ENCODE data around the gene PUS3. TPM values are rescaled to one million over a fixed set of nuclear protein-coding genes. Genes with fewer than 3 reads are reported as not detected.
"Not testable (repeated sequence)": the region's sequence is repeated elsewhere in the genome, so short reads cannot be mapped to it uniquely, and the experiment has no call there.

PUS3 gene
- total RNA-seq, 1 experiment from 2014 or later, result 7.6 TPM

DNA sequence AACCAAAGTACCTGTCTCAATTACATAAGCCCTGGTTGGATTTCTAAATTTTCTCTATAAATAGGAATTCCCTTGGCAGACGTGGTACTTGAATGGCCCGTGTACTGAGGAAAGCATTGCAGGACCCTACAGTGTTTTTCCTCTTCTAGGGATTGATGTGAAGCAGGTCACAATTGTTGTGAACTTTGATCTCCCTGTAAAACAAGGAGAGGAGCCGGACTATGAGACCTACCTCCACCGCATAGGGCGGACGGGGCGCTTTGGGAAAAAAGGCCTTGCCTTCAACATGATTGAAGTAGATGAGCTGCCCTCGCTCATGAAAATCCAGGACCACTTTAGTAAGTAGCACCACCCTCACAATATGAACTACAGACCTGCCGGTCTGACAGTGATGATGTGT is 18.0 kb upstream of the PUS3 start:
- DNase-seq (ENCODE audit: low spot score), result no peak

DNA sequence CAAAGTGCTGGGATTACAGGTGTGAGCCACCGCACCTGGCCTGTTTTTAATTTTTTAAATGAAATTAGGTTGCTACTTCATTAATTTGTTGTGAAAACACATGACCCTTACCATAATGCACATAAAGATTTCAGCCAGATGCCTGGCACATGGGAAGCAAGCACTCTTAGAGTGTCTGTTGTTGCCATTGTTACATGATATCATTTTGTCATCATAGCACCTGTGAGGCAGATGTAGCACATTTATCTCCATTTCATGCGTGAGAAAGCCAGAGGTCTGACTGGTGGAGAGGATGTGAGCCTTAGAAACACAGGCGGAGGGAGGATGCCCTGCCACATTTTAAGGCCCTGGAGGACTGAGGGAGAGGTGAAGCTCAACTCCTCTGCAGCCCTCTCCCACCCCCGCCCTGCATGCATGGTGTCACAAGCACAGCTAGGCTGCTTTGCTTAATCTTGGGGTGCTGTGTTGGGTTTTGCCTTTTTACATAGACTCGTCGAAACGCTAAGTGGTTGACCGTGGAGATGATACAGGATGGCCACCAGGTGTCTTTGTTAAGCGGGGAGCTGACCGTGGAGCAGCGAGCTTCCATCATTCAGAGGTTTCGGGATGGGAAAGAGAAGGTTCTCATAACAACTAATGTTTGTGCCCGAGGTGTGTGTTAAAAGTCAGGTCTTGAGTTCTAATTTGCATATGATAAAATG is 15.3 kb upstream of the PUS3 start:
- DNase-seq (ENCODE audit: low spot score), result no peak

DNA sequence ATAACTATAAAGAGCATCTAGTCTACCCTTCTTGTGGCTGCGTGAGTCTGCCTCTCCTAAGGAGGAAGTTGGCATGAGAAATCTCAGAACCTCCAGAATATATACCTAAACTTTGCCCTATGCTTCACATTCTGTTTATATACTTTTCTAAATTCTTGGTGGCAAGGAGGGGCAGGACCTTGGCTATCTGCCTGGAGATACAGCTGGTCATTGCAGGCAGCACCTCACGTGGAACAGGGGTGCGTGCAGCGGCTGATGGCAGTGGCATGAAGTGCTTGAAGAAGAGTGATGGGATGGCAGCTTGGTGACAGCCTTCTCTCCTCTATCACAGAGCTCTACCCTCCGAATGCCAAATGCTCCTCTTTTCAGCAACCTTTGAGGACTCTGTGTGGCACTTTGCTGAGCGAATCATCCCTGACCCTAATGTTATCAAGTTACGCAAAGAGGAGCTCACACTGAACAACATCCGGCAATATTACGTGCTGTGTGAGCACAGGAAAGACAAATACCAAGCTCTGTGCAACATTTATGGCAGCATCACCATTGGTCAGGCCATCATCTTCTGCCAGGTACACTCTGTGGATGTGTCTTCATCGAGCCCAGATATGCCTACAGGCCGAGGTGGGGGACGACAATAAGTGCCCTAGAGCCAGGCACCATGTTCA is 13.8 kb upstream of the PUS3 start:
- peak; percentile 31 for DNase-seq (ENCODE audit: low spot score)

DNA sequence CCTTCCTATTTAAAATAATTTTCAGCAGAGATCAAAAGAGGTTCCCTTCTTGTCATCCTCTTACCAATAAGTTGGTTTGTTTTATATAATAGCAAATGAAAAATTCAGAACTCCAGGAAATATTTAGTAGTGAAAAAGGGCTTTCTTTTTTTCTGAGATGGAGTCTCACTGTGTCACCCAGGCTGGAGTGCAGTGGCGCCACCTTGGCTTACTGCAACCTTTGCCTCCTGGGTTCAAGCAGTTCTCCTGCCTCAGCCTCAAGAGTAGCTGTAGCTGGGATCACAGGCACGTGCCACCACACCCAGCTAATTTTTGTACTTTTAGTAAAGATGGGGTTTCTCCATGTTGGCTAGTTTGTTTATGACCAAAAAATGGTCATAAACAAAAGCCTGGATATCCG is 11.6 kb upstream of the PUS3 start:
- not testable (repeated sequence) for DNase-seq (ENCODE audit: low spot score)

DNA sequence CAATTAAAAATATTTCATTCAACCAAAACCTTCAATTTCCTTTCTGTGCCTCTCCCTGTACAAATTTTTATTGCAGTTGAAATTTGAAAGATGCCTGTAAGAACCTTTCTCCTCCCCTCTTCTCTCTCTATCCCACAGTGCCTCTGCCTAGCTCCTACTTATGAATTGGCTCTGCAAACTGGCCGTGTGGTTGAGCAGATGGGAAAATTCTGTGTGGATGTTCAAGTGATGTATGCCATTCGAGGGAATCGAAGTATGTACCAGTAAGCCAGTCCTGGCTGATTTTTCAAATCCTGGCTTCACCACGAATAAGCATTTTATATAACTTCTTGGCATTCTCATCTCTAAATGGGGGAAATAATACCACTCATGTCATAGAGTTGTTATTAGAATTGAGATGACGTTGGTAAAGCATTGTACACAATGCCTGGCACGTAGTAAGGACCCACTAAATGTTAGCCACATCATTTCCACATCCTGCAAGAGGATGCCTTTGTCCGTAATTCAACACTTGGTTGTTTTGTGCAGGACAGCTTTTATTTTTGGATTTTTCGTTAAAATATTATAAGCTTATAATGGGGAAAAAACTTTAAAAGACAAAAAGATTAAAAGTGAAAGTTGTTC is 7.3 kb upstream of the PUS3 start:
- DNase-seq (ENCODE audit: low spot score), result no peak

DNA sequence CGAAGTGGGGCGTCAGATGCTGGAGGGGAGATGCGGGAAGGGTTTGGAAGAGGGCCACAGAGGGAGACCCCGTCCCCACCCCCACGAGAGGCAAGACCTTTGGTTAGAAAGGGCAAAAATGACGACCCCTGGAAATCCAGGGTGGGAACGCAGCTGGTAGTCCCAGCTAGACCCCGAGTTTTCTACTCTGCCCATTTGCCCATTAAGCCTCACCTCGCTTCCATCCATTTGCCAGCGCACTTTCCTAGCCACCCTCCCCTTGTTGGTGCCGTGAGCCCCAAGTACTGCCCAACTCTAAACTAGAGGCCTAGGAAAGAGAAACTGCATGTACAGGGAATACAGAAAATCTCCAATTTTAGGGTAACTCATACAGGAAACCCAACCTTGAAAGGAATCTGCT is 1.7 kb upstream of the PUS3 start:
- DNase-seq (ENCODE audit: low spot score), result no peak

DNA sequence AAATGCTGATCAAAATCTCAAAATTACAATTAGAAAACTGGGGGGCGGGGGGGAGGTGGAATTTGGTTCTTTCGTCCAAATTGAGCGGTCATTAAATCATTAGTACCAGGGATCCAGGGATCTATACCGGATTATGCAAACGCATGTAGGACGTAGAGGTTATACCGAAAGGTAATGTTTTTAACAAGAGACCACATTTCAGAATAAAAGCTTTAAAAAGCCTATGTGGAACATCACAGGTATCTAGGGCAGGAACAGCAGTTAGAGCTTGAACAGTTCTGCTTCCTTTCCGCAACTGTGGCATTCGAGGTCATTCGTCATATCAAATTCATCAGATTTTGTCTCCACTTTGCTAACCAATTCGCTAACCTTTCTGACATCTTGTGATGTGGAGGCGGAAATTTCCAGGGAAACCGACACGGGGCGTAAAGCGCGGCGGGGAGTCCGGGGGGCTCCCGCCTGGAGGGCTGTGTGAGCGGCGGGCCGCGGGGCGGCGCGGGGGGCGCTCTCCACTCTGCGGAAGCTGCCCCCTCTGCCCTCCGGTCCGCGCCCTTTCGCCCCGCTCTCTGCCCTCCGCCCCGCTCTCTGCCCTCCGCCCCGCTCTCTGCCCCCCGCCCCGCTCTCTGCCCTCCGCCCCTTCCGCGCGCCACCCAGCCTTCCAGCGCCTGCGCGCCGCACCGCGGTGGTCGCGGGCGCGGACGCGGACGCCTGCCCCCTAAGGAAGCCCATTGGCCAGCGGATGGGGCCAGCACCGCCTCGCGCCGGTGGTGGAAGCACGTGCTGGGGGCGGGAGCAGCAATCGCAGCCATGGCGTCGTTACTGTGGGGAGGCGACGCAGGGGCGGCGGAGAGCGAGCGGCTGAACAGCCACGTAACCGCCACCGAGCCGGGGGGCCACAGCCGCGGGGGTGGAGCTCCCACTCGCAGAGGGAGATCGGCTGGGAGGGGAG is 979 bp upstream of the PUS3 start, which contains the start of gene DDX25:
Gene DDX25, plus strand, starts transcription at position 798 of the 949 bp plus-strand sequence. Its CDS starts 10 bp downstream, at position 808.
- no peak for DNase-seq (ENCODE audit: low spot score)

DNA sequence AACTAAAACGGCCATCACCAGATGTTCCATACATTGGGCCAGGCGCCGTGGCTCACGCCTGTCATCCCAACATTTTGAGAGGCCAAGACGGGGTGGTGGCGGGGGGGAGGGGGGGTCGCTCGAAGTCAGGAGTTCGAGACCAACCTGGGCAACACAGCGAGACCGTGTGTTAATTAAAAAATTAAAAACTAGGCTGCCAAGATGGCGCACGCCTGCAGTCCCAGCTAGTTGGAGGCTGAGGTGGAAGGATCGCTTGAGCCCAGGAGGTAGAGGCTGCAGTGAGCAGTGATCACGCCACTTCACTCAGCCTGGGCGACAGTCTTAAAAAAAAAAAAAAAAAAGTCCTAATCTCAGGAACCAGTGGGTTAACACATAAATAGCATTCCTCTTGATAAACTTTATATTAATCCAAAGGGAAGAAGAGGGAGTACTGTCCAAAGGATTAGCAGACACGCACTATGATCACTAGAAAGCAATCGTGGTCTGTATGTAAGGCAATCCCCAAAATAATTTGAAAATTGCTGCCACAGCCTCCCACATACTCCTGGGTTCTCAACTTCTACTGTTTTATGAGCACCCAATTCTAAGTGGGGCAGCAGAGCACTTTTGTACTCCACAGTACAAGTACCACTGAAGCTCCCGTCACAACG is 604 bp downstream of the PUS3 start:
- DNase-seq (ENCODE audit: low spot score), result no peak

DNA sequence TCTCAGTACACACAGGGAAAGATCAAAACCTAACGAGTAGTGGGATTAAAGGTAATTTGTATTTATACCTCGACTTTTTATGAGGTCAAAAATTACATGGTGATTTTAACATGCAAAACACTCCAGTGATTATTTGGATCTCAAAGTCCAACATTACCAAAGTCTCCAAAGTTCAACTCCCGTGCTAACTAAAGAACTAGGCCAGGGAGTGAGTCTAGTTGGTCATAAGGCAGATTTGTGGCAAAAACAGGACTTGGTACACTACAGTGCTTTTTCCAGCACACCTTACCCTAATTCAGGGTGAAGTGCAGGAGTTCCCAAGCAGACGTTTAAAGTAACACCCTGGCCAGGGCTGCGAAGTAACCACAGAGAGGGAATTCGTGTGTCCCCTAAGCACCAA is 1.1 kb downstream of the PUS3 start:
- no peak for DNase-seq (ENCODE audit: low spot score)

DNA sequence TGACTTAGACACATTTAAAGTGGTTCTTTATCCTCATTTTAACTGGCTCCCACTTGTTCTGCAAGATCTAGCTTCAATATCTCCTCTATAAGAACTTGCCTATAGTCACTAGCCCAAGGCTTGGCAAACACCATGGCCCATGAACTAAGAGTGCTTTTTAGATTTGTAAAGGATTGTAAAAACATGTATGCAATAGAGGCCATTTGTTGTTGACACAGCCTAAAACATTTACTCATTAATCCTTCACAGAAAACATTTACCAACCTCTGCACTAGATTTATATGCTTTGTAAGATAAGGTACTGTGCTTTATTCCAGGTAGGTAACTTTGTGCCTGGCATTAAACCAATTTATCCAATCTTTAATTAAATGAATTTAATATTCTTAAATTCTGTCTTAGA is 10.0 kb downstream of the PUS3 start:
- no peak for DNase-seq (ENCODE audit: low spot score)

DNA sequence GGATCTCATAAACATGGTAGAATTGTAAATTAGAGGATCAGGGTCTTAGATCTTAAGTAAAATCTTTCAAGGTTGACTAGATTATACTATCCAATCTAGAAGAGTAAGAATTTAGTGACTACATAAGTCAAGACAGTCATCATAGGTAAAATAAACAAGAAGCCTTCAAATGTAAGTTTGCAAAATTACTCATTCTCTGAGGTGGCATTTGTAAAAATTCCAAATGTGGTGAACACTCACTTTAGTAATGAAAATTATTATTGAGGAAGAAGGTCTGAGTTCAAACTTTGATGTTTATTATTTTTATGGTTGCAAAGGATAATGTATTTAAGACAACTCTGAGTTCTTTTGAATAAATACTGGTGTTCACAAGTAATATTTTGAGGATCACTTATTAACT is 10.9 kb downstream of the PUS3 start:
- DNase-seq (ENCODE audit: low spot score), result no peak

DNA sequence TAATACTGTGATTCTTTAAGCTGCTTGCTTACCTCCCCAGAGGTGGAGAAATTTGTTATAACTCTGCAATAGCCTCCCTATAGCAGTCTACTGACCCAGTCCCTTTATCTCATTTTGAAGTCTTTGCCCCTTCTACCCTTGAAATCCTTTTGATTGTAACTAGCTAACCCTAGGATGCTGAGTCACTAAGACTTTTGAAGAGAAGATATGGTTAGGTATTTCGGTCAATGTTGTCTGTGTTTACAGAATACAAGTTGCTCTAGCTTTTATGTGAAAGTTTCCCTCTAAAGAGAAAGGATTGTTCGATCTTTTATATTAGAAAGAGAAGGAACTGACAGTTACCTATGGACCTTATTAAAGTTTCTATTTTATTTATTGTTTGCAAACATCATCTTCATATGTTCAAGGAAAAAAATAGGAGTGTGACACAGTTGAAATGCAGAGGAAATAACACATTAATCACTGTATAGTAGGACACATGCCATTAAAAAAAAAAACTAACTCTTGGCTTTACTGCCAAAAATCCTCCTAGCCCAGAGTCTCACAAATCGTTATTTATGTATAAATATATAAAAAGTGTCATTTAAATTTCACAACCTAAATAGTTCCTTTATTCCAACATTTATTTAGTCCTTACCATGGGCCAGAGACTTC is 12.4 kb downstream of the PUS3 start:
- no peak for DNase-seq (ENCODE audit: low spot score)

DNA sequence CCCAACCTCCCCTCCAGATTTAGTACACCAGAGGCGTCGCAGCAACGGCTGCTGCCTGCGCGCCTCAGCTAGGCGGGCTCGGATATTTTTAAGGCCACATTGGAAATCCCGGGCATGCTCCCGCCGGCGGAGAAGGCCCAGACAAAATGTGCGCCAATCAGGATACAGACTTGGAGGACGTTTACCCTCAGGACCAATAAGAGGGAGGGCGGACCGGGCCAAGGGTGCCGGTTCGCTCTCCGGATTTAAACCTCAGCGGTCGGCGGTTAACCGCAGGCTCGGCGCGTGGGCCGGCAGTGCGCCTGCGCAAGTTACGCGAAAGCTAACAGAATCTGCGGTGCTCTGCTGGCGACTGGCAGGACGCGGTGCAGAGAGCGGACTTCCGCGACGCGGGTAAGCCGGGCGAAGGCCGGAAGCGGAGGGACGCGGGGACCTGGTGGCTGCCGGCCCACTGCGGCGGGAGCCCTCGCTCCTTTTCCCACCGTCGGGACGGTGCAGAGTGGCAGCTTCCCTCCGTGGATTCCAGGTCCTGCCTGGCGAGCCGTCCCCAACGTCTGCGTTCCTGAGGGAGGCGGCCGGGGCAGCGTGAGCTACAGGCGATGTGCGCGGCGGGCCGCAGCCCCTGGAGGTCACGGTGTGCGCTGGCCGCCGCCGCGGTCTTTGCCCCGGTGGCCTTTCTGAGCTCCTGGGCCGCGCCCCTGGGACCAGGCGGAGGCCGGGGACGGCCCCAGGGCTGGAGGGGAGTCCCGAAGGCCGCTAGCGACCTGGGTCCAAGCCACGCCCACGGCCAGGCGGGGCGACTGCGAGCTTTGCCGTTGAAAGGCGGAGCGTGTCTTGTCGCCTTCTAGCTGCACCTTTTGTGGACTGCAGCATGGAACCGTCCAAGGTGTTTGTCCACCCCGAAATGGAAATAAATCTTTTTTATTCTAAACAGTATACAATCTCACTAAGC is 15.4 kb downstream of the PUS3 start, which contains the start of gene HYLS1:
Gene HYLS1, plus strand, starts transcription at position 296 of the 952 bp plus-strand sequence. CDS start 11,701 bp downstream, outside the sequence.
- peak; percentile 95 for DNase-seq (ENCODE audit: low spot score)

DNA sequence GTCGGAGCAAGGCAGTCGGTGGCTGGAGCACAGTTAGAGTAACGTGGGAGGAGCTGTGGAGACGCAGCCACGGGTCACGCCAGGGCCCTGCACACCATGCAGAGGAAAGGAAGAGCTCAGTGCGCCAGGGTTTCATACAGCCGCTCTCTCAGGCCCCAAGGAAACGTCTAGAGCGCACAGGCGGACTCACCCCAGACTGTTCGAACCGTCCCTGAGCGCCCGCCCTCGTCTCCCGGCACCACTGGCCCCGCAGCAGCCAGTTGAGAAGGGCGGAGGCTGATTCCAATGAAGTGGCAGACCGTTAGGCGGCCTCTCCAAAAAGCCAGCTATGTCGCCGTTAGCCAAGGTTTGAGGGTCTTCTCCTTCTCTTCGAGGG is 16.0 kb downstream of the PUS3 start:
- no peak for DNase-seq (ENCODE audit: low spot score)

DNA sequence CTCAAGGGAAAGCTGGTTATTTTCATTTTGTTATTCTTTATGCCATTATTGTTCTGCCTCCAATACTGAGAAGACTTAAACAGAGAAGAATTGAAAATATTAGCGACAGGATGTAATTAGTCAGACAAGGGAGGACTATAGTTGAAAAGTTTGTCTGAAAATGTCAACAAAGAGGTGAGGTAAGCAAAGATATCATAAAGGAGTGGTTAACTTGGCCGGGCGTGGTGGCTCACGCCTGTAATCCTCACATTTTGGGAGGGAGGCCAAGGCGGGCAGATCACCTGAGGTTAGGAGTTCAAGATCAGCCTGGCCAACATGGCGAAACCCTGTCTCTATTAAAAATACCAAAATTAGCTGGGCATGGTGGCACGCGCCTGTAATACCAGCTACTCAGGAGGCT is 19.6 kb downstream of the PUS3 start:
- no peak for DNase-seq (ENCODE audit: low spot score)

DNA sequence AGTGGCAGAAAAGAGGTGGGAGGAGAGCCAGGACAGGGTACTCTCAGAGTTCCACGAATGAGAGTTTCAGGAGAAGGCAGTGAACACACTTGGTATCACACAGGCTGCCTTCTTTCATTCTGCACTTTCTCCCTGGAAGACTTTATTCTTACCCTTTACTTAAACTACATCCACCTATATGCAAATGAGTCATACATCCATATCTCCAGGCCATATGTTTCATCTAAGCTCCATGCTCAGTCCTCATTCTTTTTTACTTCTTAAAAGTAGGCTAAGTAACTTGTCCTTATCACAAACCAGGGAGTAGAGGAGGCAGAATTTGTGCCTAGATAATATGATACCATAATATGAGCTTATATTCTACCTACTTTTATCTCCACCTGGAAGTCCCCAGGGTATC is 21.7 kb downstream of the PUS3 start:
- no peak for DNase-seq (ENCODE audit: low spot score)

DNA sequence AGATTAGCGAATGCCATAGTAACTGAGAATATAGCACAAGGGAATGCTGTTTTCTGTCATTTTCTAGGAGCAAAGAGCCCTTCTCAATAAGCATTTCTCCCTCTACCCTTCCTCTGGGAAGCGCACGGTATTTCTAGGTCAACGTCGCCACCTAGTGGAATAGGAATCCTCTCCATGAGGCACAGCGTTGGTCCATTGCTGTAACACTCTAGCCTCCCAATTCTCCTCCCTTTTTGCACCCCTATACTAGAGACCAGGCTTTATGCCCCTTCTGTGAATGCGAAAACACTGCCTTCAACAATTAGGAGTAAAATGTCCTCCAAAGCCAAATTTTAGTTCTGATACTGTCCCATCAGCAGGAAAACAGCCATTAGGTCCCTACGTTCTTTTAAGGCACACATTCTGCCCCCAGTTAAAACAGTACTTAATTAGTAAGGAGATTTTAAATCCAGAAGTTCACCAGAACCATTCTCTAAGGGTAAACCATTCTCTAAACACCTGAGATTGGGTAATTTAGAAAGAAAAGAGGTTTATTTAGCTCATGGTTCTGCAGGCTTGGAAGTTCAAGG is 28.4 kb downstream of the PUS3 start:
- DNase-seq (ENCODE audit: low spot score), result peak; percentile 91

DNA sequence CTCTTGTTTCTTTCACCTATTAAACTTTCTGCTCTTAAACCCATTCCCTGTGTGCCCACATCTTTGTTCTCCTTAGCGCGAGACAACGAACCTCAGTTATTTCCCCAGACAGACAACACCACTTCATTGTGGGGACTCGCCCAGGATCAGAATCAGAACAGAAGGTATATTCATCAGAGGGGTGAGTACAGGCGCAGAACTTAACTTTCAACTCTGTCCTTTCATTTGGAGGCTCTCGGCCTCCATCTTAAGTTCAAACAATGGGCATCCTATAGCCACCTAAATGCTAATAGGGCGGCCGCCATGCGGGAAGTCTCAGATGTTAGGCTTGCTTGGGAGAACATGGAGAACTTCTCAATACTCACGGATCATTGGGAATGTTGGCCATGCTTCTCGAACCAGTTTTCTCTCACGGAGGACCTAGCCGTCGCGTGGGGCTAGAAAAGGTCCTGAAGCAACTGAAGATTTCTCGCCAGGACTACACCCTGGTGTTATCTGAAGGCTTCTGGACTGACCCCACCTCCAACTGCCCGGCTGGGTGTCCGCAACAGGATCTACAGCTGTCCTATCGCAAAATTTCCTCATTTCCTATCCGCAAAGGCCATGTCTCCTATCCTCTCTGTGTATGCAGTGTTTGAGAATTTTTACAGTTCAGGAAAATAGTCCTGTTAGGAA is 29.0 kb downstream of the PUS3 start:
- no peak for DNase-seq (ENCODE audit: low spot score)

DNA sequence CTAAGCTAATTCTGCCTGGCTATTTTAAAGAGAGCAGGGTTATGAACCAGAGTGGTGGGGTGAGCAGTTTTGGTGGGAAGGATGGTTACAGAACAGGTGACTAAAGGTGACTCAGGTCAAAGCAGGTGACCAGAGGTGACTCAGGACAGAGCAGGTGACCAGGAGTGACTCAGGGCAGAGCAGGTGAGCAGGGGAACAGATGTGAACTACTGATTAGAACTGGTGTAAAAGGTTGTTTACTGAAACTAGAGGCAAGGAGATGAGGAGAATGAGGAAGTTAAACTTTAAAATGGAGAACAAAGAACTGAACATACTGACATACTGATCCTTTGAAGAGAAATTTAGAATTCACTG is 30.9 kb downstream of the PUS3 start:
- DNase-seq (ENCODE audit: low spot score), result no peak
